ENCODE measurements around the gene MACO1.

The MACO1 gene

DNA sequence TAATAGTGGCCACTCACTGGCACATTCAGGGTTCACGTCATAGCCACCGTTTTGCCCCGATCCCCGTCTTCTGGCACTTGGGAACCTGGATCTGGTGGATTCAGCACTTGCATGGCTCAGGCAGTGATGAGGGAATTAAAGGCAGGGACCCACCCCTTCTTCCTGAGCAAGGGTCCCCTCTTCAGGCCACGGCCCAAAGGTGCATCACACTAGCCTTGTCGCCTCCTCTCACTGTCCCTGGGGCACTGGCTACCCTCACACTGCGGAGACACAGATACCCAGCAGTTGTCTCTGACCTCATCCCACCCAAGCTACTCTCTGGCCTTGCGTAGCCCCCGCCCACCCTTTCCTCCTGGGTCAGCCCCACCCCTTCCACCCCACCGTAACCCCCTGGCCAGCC, 92.8 kb downstream of the MACO1 start:
- H3K27me3 ChIP-seq (ENCODE audit: low read depth), result no peaks in the 10 kb centered on the region
- no peaks in the 10 kb centered on the region for H3K4me1 ChIP-seq
- H3K36me3 ChIP-seq (replicated peaks), result no peaks in the 10 kb centered on the region
- in situ Hi-C loops (cut with MboI; ENCODE audit: low sequenced_read_pairs), result no loop called here
- no peaks in the 10 kb centered on the region for H3K9me3 ChIP-seq
- no peak overlapping the region for H3K4me3 ChIP-seq
- no peak for DNase-seq (ENCODE audit: low spot score in 2 of 2)

DNA sequence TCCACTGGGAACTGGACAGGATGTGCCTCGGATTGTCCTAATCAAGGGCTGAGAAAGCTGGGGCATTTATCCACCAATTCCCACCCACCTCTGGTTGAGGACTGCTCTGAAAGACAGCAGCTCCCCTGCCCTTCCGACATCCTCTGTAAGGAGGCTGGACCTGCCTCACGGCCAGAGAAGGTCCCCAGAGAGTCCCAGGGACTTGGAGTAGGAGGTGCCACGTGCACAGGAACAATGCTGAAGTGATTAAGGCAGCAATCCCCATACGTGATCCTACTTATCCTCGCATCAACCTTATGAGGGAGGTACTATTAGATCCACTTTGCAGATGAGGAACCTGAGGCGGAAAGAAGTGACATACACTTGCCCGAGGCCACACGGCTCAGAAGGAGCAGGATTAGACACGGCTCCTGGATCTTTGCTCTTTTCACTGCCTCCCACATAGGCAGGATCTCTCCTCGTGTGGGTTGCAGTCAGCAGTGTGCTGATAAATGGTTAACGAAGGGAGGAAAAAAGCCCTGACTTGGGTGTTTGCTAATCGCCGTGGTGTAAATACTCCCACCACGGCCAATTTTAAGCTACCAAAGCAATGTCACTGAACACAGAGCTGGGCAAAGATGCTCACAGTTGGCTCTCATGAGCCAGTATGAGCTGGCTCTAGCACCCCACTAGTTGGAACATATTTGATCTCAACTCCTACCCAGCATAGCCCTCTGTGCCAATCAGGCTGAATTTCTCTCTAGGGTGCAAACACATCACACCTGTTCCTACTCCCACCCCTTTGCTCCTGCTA, 94.1 kb downstream of the MACO1 start:
- H3K36me3 ChIP-seq (replicated peaks), result no peaks in the 10 kb centered on the region
- peak in 1 of 2 experiments; percentile 38 for DNase-seq (ENCODE audit: low spot score in 2 of 2)
- no peaks in the 10 kb centered on the region for H3K9me3 ChIP-seq
- H3K27me3 ChIP-seq (ENCODE audit: low read depth), result no peaks in the 10 kb centered on the region
- in situ Hi-C loops (cut with MboI; ENCODE audit: low sequenced_read_pairs), result no loop called here
- no peak overlapping the region for H3K4me3 ChIP-seq
- H3K4me1 ChIP-seq, result no peaks in the 10 kb centered on the region

DNA sequence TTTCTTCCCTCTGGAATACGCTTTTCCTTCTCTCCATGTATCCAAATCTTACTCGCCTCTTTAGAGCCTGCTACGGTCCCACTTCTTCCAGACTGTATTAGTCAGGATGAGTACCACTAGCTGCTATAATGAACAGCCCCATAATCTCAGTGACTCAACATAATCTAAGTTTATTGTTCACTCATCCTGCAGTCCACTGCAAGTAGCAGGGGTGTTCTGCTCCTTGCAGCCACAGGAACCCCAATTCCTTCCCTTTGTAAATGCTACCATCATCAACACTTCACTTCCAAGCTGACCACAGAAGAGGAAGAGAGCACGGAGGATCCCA, 94.6 kb downstream of the MACO1 start:
- H3K36me3 ChIP-seq (replicated peaks), result no peaks in the 10 kb centered on the region
- H3K27me3 ChIP-seq (ENCODE audit: low read depth), result no peaks in the 10 kb centered on the region
- H3K4me1 ChIP-seq, result no peaks in the 10 kb centered on the region
- no peaks in the 10 kb centered on the region for H3K9me3 ChIP-seq
- no peak overlapping the region for H3K4me3 ChIP-seq
- in situ Hi-C loops (cut with MboI; ENCODE audit: low sequenced_read_pairs), result no loop called here
- no peak for DNase-seq (ENCODE audit: low spot score in 2 of 2)

DNA sequence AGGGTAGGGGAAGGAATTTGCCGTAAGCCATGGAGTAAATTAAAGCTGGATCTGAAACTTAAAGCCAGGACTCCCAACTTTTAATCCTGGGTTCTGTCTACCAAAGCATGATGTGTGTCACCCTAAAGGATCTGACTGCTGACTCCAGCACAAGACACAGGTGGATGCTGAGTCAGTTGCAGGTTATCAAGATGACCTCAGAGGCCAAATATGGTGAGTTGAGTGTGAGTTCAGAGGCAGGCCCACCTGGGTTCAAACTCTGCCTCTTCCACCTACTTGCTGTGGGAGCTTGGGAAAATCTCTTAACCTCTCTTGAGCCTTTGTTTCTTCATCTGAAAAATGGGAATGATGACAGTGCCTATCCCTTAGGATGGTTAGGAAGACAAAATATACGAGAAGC, 96.1 kb downstream of the MACO1 start:
- no peaks in the 10 kb centered on the region for H3K4me1 ChIP-seq
- no peak overlapping the region for H3K4me3 ChIP-seq
- no peaks in the 10 kb centered on the region for H3K36me3 ChIP-seq (replicated peaks)
- in situ Hi-C loops (cut with MboI; ENCODE audit: low sequenced_read_pairs), result no loop called here
- H3K27me3 ChIP-seq (ENCODE audit: low read depth), result no peaks in the 10 kb centered on the region
- DNase-seq (ENCODE audit: low spot score in 2 of 2), result no peak
- H3K9me3 ChIP-seq, result no peaks in the 10 kb centered on the region

DNA sequence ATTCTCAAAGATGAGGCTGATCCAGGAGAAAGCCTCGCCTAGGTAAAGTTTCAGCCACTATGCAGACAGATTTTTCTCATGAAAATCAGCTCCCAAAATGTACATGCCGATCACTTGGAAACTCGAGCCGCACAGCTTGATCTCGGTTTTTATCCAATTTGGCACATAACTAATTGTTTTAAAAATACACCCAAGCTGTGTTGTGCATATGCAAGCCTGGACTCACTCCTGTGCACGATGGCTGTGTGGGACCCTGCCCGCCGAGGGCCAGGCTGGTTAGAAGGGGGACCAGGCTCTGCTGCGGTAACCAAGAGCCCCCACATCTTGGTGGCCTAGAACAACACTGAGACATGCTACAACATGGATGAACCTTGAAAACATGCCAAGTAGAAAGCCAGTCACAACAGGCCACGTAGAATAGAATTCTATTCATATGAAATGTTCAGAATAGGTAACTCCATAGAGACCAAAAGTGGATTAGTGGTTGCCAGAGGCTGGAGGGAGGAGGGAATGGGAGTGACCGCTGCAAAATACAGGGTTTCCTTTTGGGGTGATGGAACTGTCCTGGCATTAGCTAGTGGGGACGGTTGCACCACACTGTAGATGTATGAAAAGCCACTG, 96.6 kb downstream of the MACO1 start:
- no peak overlapping the region for H3K4me3 ChIP-seq
- H3K27me3 ChIP-seq (ENCODE audit: low read depth), result no peaks in the 10 kb centered on the region
- in situ Hi-C loops (cut with MboI; ENCODE audit: low sequenced_read_pairs), result no loop called here
- H3K9me3 ChIP-seq, result no peaks in the 10 kb centered on the region
- no peaks in the 10 kb centered on the region for H3K36me3 ChIP-seq (replicated peaks)
- H3K4me1 ChIP-seq, result no peaks in the 10 kb centered on the region
- no peak for DNase-seq (ENCODE audit: low spot score in 2 of 2)

DNA sequence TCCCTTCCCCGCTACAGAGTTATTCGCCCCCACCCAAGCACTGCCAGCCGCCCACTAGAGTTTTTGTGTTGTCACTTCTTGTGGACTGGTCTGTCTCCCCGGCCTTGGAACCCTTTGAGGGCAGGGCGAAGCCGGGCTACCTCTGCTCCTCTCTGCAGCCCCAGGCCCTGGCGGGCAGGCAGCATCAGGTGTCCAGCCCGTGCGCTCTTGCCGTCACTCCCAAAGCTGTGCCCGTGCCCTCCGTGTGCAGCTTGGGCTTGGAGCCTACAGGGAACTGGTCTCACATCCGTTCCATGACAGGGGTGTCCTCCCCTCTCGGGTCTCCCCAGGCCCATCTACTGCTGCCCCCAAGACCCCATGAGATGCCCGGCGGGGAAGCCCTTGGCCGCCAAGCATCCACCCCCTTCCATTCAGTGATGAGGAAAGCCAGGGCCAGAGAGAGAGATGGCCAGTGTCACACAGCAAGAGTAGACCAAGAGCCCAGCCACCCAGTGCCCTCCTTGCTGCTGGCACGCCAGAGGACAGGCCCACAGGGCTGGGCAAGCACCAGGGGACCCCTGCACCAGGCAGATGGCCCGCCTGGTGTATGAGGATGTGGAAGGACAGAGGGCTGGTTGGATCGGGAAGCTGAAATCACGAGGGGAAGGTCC, 97.4 kb downstream of the MACO1 start:
- Histone ChIP-seq H3K9me3 (no peaks in the 10 kb centered on the region), H3K27me3 (ENCODE audit: low read depth) (no peaks in the 10 kb centered on the region), H3K4me1 (no peaks in the 10 kb centered on the region), H3K4me3 (no peak overlapping the region), H3K36me3 (replicated peaks) (no peaks in the 10 kb centered on the region)
- DNase-seq (ENCODE audit: low spot score in 2 of 2), result no peak
- in situ Hi-C loops (cut with MboI; ENCODE audit: low sequenced_read_pairs), result no loop called here

DNA sequence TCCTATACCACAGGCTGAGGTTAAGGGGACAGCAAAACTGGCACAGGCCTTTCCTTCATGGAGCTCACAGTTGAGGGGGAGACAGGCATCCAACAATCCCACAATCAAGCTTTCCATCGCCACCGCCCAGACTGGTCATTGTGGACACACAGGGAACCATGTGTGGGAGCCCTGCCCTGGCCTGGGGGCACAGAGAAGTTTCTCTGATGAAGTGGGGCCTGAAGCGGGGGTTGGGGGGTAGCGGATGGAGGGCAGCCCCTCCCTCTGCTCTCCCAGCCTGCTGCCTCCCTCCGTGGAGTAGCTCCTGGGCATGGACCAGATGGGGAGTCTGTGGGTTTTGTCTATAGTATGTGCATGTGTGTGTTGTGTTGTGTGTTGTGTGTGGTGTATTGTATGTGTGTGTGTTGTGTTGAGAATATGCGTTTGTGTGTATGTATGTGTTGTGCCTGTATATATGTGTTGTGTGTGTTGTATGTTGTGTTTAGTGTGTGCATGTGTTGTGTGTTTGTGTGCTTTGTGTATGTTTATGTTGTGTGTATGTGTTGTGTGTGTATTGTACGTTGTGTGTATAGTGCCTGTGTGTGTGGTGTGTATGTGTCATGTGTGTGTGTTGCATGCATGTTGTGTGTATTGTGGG, 98.3 kb downstream of the MACO1 start:
- H3K36me3 ChIP-seq (replicated peaks), result no peaks in the 10 kb centered on the region
- H3K9me3 ChIP-seq, result no peaks in the 10 kb centered on the region
- H3K27me3 ChIP-seq (ENCODE audit: low read depth), result no peaks in the 10 kb centered on the region
- no peak for DNase-seq (ENCODE audit: low spot score in 2 of 2)
- in situ Hi-C loops (cut with MboI; ENCODE audit: low sequenced_read_pairs), result no loop called here
- H3K4me1 ChIP-seq, result no peaks in the 10 kb centered on the region
- no peak overlapping the region for H3K4me3 ChIP-seq

DNA sequence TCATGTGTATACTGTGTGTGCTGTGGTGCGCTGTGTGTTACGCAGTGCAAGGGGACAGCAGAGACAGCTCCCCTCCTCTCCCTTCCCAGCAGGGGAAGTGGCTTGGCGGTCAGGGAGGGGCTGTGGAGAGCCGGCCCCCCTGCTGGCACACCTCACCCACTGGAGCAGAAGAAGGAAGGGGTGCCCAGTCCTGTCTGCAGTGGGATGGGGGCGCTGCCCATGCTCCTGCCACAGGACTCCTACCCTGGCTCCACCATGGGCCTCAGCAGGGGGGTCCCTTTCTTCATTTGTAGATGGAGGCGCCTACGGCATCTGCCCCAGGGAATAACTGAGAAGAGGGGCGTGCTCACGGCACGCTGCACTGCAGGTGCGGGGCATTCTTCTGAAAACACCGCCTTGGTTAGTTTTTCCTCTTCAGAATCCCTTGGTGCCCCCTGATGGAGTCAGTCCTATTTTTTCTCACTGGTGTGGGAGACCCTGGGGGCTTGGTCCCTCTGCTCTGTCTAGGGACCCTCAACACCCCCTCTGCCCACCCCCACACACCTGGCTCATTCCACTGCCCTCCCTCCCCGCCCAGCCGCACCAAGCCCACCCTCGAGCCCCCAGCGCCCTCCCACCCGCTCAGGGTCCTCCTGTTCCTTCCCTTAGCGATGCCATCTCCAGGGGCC, 99.0 kb downstream of the MACO1 start:
- no peak overlapping the region for H3K4me3 ChIP-seq
- no peaks in the 10 kb centered on the region for H3K4me1 ChIP-seq
- no peaks in the 10 kb centered on the region for H3K9me3 ChIP-seq
- no peaks in the 10 kb centered on the region for H3K36me3 ChIP-seq (replicated peaks)
- no peak for DNase-seq (ENCODE audit: low spot score in 2 of 2)
- in situ Hi-C loops (cut with MboI; ENCODE audit: low sequenced_read_pairs), result no loop called here
- no peaks in the 10 kb centered on the region for H3K27me3 ChIP-seq (ENCODE audit: low read depth)

DNA sequence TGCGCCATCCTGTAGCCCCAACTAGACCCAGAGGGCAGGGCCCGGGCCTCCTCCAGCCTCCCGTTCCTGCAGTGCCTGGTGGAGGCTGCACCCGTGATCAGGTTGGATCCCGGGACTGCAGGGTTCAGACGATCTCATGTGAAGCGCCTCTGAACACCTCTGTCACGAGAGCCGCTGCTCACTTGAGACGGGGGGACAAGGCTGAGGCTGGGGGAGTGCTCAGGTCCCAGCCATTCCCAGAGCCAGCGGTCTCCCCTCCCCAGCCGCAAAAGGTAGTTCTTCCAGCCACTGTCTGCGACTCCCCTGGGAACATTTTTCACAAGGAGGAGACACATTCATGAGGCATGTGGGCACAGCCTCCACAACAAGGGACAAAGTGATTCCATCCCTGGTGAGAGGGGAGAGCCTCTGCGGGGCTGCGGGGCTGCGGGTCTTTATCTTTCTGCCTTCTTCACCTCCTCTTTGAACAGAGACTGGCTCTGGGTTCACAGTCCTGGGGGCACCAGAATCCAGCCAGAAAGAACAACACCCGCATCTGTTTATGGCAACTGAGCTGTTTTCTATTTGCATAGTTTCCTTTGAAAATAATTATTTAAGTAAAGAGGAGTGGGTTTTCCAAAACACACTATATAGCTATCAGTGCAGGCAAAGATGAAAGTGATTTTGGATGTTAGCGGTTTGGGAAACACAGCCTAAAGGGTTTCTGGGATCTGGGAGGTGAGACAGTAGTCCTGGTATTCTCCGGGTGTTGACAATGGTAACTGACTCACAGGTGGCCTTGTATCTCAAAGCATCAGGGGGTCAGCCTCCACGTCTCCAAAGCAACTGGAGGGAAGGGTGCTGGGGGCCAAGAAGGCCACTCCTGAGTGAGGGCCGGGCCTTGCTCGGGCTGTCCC, 99.7 kb downstream of the MACO1 start:
- no peaks in the 10 kb centered on the region for H3K4me1 ChIP-seq
- no peak overlapping the region for H3K4me3 ChIP-seq
- no peak for DNase-seq (ENCODE audit: low spot score in 2 of 2)
- H3K36me3 ChIP-seq (replicated peaks), result no peaks in the 10 kb centered on the region
- H3K9me3 ChIP-seq, result no peaks in the 10 kb centered on the region
- no peaks in the 10 kb centered on the region for H3K27me3 ChIP-seq (ENCODE audit: low read depth)
- in situ Hi-C loops (cut with MboI; ENCODE audit: low sequenced_read_pairs), result no loop called here

DNA sequence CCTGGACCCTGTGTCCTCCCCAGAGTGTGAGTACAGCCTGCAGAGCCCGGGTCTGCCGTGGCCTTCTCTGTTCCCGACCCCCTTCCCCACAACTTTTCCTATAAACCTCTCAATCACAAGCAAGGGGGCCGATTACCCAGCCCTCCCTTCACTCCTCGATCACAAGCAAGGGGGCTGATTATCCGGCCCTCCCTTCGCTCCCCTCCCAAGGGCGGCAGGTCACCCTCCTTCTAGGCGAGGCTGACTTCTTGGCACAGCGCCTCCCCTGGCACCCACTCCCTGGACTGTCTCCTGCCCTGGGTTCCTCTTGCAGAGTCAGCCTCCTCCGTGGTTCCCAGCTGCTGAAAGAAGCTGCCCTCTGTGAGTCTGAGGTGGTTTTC, 100.4 kb downstream of the MACO1 start:
- in situ Hi-C loops (cut with MboI; ENCODE audit: low sequenced_read_pairs), result no loop called here
- Histone ChIP-seq H3K27me3 (ENCODE audit: low read depth) (no peaks in the 10 kb centered on the region), H3K9me3 (no peaks in the 10 kb centered on the region), H3K36me3 (replicated peaks) (no peaks in the 10 kb centered on the region), H3K4me3 (no peak overlapping the region), H3K4me1 (no peaks in the 10 kb centered on the region)
- DNase-seq (ENCODE audit: low spot score in 2 of 2), result no peak

DNA sequence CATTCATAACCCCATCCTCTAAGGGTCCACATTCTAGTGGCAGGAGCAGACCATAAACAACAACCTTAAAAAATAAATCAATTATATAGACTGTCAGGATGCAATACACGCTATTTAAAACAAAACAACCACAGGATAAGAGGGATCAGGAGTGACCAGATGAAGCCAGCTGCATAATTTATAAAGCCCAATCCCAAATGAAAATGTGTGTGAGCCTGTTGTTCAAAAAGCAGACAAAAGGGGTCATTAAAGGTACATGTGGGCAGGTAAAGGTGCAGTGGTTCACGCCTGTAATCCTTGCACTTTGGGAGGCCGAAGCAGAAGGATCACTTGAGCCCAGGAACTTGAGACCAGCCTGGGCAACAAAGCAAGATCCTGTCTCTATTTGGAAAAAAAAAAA, 102.3 kb downstream of the MACO1 start:
- H3K27me3 ChIP-seq (ENCODE audit: low read depth), result no peaks in the 10 kb centered on the region
- no peaks in the 10 kb centered on the region for H3K4me1 ChIP-seq
- in situ Hi-C loops (cut with MboI; ENCODE audit: low sequenced_read_pairs), result no loop called here
- no peak overlapping the region for H3K4me3 ChIP-seq
- no peak for DNase-seq (ENCODE audit: low spot score in 2 of 2)
- H3K36me3 ChIP-seq (replicated peaks), result no peaks in the 10 kb centered on the region
- H3K9me3 ChIP-seq, result no peaks in the 10 kb centered on the region

DNA sequence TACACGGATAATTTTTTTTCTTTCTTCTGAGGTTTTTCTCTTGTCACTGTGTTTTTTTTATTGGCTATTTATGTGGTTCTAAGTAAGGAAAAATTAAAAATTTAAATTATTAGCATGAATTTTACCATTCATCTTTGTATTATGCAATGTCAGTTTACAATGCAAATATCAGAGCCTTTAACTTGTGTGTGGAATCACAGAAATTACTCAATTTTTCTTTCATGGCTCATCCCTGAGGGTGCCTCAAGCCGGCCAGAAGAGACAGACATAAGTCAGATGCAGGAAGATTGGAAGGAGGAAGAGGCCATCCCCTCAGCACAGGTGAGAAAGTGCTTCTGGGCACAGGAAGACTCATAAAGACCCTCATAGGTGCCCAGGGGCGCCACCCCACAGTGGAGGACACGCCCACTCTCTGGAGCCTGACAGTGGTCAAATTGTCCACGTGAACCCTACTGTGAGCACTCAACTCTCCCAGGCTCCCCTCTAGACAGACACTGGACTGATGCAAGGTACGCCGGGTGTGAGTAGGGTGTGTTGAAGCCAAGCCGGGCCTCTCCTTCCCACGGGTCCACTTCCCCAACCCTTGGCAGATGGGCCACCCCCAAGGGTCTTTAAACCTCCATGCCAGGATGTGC, 103.2 kb downstream of the MACO1 start:
- Histone ChIP-seq H3K36me3 (replicated peaks) (no peaks in the 10 kb centered on the region), H3K4me3 (no peak overlapping the region), H3K9me3 (no peaks in the 10 kb centered on the region), H3K27me3 (ENCODE audit: low read depth) (no peaks in the 10 kb centered on the region), H3K4me1 (no peaks in the 10 kb centered on the region)
- in situ Hi-C loops (cut with MboI; ENCODE audit: low sequenced_read_pairs), result no loop called here
- DNase-seq (ENCODE audit: low spot score in 2 of 2), result no peak

DNA sequence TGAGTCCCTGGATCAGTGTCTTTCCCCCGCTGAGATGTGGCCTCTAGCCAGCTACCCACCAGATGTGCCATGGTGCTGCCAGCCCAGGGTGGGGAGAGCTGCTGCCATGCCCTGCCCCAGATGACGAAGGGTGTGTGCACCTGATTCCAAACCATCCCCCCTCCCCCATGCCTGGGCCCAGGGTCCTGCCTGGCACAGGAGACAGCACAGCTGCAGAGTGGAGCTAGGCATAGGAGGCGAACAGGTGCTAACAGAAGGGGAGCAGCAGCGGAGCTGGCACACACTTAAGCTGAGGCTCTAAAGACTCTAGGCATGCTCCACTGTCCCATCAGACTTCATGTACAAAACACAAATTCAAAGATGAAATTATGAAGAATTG, 103.7 kb downstream of the MACO1 start:
- no peaks in the 10 kb centered on the region for H3K9me3 ChIP-seq

More for the DNA sequence above, 103.7 kb downstream of the MACO1 start:
- in situ Hi-C loops (cut with MboI; ENCODE audit: low sequenced_read_pairs), result no loop called here
- DNase-seq (ENCODE audit: low spot score in 2 of 2), result no peak
- H3K4me1 ChIP-seq, result peaks cover 3% of the 10 kb centered on the region
- no peaks in the 10 kb centered on the region for H3K27me3 ChIP-seq (ENCODE audit: low read depth)
- H3K4me3 ChIP-seq, result no peak overlapping the region
- no peaks in the 10 kb centered on the region for H3K36me3 ChIP-seq (replicated peaks)

Data from HAP-1 (cell line).